GM19025 (cell line): ENCODE results near the gene SARDH.

ENCODE experiments used
- ATAC-seq: cut with Tn5 transposase; IDR thresholded peaks from one replicate; pipeline ENCODE4 v1.9.1; 2021; ENCODE audit warnings: mild to moderate bottlenecking, low read depth, moderate library complexity; ENCODE audit not compliant: unreplicated experiment

The SARDH gene

DNA sequence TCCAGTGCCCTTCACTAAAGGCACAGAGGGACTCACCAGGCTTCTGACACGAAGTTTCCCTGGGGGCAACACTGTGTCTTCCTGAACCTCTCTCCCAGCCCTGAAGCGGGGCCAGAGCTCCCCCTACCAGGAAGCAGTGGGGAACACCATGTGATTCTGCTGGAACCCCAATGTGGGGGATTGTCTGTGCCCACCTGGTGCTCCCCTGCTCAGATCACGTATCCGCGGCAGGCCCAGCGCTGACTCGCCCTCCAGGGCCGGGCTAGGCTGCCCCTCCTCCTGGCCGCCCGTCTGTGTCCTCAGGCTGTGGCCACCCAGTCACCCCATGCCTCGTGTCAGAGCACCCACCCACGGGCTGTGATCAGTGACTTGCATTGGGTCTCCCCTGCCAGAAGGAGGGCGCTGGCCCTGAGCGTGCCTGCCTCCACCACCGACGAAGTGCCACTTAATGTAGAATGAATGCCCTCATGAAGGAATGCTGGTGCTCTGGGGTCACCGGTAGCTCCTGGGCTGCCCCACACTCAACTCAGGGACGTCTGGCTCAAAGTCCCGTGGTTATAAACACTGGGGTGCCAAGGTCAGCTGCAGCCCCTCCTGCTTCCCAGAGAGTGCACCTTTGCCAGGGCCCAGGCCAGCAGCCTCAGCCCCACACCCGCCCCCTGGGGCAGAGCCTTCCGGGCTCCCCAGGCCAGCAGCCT is 22.1 kb downstream of the SARDH start:
- no peak for ATAC-seq

DNA sequence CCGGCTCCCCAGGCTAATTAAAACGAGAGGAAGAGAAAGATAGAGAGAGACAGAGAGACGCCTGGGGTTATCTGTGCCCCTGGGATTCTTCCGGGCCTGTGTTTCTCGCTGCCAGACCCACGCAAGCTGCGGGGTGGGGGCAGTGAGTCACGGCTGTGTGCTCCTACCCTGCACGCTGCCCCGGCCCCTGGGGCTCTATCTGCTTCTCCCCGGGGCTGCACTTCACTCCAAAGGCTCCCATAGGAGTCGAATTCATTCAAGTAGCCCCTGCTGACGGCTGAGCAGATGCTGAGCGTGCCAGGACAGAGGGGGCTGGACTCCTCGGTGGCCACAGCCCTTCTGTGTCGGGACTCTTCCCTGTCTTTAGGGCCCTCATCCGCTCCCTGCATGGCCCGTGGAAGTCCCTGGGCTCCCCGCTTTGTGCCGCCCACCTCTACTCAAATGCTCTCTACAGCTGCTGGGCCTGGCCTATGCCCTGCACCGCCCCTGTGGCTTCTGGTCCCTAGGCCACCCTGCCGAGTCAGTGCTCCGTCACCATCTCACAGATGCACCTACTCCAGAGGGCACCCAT is 22.8 kb downstream of the SARDH start:
- ATAC-seq = no peak

DNA sequence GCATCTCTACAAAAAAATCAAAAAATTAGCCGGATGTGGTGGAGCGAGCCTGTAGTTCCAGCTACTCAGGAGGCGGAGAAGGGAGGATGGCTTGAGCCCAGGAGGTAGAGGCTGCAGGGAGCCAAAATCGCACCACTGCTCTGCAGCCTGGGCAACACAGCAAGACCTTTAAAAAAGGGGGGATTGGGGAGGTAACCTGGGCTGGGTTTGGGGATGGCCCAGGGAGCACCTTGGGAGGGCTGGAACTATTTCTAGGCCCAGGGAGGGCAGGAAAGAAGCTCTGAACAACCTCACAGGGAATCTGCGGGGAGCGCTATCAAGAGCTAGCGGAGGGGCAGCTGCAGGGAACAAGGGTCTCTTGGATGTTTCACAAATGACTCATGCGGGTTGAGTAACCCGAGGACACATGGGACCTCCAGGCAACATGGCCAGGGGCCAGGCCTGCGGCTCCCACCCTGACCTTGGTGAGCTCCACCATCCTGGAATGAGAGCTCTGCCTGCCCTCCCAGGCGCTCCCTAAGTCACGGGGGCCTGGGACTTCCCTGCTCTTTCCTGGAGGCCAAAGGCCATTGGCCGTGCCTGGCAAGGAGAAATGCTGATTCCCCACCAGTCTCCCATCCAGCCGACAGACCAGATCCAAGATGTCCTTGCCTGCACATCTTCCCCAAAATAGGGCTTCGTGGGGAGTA is 23.4 kb downstream of the SARDH start:
- no peak for ATAC-seq

DNA sequence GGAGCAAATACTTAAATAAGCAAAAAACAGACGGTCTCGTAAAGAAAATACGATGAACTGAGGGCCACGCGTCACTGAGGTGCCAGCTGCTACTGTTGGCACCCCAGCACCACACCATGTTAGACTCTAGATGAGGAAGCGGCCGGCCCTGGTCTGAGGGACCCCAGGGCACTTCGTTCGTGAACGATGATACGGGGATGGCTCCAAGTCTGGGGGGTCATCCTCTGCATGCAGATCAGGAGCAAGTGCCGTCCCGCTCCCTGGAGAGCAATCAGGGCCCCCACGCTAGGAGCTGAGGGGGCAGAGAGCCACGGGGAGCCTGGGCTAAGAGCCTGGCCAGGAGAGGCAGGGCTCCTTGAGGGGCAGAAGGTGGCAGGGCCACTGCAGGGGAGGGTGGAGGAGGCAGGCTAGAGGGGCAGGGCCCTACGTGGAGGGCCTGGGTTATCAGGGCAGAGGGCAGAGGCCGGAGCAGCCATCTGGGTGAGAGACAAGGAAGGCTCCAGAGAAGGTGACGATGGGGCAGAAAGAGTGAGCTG is 24.1 kb downstream of the SARDH start:
- ATAC-seq = no peak

DNA sequence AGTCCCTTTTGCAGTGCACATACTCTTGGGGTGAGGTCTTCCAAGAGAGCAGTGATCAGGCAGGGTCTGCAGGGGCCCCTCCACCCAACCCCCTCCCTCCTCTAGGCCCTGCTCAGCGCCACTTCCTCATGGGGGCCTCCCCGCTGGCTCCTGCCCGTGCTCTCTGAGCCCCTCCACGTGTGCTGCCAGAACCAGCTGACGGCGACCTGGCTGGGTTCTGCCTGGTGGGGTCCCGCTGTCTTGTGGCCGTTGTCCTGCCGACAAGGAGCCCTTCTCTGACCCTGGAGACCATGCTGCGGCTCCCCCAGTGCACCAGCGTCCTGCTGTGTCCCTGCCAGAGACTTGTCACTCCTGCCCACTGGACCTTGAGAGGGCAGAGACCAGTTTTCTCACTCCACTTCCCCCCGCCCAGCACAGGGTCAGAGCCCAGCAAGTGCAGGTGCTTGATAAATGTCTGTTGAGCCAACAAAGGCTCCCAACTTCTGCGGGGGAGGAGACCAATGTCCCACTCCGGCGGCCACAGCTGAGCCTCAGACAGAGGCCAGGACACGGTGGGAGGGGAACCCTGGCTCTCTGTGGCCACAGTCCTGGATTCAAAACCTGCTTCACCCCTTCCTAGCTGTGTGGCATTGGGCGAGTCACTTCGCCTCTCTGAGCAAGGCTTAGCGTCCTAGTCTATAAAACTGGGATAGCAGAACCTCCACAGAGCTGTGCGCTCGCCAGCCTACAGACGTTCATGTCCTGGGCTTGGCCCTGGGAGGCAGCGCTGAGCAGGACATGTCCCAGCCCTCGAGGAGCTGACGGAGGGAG is 24.8 kb downstream of the SARDH start:
- ATAC-seq = no peak

DNA sequence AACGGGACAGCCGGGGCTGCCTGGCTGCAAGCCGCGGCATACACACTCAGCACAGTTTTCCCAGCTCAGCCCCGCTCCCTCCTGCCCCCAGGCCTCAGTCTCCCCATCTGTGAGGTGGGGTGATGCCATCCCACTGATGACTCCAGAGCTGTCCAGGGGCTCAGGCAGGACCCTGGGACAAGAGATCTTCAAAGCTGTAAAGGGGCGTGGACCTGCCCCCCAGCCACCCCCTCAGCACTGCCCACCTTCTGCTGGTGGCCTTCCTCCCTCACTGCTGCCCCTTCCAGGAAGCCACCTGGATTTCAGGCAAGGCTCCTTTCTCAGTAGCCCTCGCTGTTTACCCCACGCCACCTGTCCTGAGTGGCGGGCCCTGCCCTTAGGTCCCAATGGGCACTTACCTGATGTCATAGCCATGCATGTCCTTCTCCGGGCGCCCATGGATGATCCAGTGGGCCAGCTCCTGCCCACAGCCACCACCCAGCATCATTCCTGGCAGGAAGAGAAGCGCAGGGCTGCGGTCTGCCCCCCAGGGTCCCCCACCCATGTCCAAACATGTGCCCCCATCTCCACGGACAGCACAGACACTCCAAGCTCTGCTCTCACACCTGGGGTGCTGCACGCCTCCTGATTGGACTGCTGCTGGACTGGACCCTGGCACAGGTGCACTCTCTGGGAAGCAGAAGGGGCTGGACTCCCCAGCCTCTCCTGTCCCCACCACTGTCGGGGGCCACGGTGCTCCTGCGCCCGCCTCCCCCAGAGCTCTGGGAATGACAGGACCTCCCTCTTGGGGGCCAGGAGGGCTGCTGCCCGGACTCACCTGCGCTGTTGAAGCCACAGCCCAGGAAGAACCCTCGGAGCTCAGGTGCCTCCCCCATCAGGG is 25.7 kb downstream of the SARDH start:
- no peak for ATAC-seq

DNA sequence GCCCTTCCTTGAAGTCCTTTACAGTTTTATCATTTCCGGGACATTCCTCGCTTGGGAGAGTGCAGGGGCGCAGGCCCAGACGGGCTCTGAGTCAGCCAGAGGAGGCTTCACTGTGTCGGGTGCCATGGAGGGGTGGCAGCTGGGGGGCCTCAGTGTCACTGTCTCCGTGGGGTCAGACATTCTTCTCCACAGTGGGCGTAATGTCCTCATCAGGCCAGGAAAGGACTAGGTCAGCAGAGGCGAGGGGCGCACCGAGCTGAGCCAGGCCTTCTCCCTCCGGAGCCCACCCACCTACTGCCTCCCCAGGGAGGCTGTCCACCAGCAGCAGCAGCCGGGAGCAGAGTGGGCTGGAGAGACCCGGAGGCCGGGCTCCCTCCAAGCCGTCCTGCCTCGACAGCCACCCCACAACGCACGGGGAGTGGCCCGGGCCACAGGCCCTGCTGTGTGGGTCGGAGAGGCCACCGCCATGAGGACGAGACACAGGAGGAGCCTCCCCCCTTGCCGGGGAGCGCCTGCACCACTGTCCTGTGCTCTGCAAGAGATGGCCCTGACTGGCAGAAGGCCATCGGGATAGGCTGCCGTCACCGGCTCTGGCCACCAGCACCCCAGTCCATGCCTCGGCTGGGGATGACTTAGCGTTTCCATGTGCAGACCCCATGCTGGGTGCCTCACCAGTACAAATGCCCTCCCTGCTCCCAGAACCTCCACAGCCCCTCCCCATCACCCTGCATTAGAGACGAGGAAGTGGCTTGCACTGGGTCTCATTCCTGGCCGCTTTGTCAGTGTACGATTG is 26.5 kb downstream of the SARDH start:
- ATAC-seq = no peak

DNA sequence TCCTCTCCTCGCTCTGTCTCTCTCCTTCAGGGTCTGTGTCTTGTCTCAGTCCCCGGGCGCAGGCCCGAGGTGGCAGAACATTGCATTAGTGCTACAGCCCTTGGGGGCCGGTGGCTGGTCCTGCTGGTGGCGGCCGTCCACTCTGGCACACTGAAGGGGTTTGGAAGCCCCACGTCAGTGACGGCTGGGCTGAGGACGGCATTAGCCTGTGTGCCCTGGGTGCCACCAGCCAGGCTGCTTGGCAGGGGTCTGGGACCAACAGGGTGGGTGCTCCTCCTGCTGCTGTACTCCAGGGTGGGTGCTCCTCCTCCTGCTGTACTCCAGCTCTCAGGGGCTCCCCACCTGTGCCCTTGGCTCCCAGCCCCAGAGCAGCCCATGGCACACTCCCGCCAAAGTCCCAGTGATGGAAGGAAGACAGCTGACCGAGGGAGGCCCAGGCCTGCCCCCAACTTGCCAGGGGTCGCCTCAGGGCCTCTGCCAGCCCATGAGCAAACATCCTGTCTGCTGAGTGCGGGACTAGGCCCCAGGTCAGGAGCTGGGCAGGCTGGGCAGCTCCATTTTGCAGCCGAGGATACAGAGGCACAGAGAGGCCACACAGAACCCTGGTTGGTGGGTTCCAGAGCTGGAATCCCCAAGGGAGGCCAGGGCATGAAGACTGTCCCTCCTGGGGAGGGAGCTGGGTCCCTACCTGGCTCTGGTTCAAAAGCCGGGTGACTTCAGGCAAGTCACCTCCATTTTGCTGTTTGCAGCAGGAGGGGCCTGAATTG is 27.3 kb downstream of the SARDH start:
- ATAC-seq = no peak

DNA sequence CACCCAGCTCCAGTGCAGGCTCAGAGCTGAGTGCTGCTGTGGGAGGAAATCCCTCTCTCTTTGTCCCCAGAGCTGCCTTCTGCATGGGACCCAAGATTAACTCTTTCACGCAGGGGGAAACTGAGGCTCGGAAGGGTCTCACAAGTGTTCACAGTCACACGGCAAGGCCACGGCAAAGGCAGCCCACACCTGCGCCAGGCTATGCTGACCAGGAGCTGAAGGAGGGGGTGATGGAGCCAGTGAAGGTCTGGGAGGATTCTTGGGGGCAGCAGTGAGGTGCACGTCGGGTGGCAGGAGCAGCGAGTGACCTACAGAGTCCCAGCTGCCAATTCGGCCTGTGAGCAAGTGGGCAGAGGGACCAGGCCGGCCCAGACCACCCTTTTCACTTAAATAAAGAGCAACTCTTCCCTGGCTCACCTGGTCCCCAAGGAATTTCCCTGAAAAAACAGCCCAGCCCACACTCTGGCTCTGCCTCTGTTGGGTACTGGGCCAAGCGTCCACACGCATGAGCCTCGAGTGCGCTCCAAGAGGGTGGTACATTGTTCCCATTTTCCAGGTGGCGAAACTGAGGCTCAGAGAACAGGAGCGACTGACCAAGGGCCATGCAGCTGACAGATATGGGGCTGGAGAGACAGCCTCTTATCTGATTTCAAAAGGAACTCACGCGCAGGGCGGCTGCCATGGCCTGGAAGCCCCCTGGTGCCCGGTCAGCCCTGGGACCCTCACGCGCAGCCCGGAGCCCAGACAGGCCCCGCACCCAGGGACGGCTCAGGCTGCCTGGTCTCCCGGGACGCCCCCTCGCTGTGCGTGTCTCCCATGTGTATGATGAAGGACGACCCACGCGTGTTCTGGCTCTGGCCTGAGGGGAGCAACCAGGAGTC is 28.2 kb downstream of the SARDH start:
- no peak for ATAC-seq

DNA sequence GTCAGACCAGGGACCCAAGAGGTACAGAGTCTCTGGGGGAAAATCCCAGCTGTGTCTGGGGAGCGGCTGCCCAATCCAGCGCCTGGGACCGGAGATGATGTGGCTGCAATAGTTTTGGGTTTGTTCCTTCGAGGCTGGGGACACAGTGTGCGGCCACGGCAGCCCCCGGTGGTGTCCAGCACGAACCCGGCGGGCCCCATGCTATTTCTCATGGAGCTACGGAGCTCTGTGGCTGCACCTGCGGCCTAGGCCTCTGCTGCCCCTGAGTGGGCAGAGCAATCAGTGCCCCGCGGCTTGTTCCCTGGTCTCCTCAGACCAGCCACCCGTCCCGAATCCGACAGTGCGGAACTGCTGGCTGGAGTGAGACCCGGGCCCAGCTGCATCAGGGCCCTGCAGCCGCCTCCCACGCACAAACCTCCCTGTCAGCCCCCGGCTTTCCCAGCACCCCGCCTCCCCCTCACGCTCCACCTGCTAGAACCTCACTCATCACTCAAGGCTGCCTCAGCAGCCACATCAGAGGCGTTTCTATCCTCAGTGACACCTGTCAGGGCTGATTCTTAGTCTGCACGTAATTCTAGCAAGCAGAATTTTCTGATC is 29.0 kb downstream of the SARDH start:
- no peak for ATAC-seq

DNA sequence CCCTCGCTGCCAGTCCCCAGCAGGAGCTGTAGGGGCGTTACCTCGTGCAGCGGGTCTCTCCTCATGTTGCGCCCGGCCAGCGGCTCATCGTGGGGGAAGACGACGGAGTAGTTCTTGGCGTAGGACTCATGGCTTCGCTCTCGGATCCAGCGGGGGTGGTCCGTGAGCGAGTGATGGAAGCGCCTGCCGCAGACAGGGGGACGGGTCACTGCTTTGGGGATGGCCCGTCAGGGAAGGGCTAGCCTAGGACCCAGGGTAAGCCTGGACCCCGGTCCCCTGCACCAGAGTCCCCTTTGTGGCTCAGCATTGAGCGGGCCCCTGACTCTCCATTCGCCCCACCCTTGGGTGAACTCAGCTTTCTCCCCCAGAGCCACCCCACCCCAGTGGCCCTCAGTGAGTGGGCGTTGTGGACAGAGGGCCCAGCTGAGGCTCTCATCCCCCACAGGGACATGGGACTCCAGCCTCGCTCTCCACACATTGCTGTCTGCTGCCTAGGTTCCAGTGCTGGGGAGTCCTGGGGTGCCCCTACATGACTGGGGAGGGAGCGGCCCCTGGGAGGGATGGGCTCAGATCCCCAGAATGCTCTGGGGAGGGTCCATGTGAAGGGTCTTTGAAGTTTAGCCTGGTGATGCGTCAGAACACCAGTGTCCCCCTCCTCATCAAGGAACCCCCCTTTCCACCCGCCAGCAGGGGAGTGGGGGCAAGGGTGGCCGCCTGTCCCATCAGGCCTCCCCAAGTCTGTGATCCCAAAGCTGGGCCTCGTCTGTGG is 29.7 kb downstream of the SARDH start:
- ATAC-seq = no peak

DNA sequence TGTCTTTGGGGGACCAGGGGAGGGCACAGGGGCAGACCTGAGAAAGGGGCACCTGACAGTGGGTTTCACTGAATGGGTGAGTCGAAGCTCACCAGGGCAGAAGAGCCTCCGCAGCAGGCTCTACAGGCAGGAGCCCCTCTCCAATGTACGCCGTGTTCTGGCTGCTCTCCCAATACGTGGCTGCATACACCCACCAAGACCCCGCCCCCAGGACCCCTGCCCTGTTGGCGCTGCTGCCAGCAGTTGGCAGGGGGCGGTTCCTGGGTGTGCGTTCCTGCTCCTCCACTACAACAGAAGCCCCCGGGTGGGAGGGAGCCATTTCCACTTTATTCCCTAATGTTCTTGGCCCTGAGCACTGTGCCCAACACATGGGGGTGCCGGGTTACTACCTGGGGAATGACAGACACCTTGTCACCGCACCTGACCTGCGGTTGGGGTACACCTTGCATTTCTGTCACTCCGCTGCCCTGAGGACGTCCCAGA is 30.3 kb downstream of the SARDH start:
- no peak for ATAC-seq

DNA sequence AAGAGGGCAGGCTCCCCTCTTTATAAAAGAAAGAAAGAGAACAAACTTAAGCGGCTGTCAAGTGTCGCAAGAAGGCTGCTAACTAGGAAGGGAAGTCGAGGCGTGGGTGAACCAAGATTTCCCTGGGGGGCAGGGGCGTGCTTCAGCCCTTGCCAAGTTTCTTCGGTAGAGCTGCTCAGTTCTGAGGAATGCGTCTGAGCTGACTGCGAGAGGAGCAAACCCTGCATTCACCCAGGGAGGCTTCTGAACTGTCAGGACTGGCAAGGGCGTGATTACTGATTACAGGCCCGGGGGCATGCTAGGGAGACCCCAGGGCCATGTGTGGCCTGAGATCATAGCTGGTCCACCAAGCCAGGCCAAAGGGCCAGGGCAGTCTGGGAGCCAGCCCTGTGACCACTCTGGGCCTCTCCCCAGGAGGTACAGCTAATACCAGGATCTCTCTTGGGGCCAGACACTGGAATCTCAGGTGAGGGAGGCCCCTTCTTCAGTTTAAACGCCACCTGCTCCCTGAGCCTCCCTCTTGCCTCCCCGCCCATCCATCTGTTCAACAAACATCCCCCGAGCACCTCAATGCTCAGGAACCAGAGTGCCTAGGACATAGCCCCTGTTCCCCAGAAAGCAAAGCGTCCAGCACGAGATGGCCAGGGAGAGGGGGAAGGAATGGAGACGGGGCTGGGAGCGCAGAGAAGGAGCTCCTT is 30.9 kb downstream of the SARDH start:
- ATAC-seq = no peak

DNA sequence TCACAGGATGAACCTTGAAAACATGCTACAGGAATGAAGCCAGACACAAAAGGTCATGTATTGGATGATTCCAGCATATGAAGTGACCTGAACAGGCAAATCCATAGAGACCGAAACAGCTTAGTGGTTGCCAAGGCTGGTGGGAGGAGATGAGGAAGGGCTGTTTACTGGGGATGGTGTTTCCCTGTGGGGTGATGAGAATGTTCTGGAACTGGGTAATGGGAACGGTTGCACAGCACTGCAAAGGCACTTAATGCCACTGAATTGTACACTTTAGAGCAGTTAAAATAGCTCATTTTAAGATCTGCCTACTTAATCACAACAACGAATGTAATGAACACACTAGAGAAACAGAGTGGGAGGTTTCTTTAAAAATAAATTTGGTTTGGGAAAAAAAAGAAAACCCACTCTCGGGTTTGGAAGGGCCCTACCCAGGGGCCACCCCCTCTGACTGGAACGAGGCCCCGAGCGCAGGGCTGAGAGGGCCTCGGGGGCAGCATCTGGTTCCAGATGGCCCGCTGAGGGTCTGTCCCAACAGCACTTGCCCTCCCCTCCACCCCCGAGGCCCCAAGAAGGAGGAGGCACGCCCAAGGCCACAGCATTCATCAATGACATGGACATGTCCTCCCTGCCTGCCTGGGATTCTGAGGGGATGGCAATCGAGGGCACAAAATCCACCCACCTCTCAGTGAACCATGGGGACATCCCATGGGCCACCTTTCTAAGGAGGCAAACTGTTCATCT is 31.7 kb downstream of the SARDH start:
- no peak for ATAC-seq

DNA sequence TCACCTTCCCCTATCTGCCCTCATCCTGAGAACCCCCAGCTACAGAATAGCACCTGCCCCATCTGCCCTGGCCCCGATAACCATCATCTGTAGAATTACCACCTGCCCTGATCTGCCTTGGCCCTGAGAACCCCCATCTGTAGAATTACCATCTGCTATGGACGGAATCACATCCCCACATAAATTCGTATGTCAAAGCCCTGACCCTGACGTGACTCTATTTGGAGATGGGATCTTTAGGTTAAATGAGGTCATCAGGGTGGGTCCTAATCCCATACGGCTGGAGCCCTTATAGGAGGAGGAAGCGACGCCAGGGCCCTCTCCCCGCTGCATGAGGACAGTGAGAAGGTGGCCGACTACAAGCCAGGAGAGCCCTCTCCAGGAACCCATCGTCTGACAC is 32.6 kb downstream of the SARDH start:
- no peak for ATAC-seq
